K562 (cell line): ENCODE data around the gene A1CF. TPM values are rescaled to one million over a fixed set of nuclear protein-coding genes. Genes with fewer than 3 reads are reported as not detected.

Experiments
- CBX2 ChIP-seq: fragments of 200-600 bp; sonication (generic); IDR thresholded peaks from one replicate; pipeline ENCODE4 v1.6.1; 2012; ENCODE audit warnings: mild to moderate bottlenecking, low read length, inconsistent platforms; ENCODE audit not compliant: insufficient read depth, poor library complexity, severe bottlenecking
- CHCHD3 ChIP-seq: fragments of 250-450 bp; sonication (Bioruptor Pico); IDR thresholded peaks from 2 replicates; pipeline ENCODE4 v2.1.2; 2022; ENCODE audit warnings: mild to moderate bottlenecking
- EP300 ChIP-seq: IDR thresholded peaks from 2 replicates; pipeline ENCODE4 v1.6.1; 2012; ENCODE audit warnings: low read length, improper control_type of control experiment
- ESRRB ChIP-seq: fragments of 250-450 bp; sonication (Bioruptor Pico); IDR thresholded peaks from 2 replicates; pipeline ENCODE4 v1.5.0; 2020; ENCODE audit warnings: mild to moderate bottlenecking, moderate library complexity, borderline replicate concordance
- GABPB1 ChIP-seq: sonication (generic); formaldehyde crosslinking; IDR thresholded peaks from 2 replicates; pipeline ENCODE4 v1.8.0; 2022; ENCODE audit warnings: mild to moderate bottlenecking, missing genetic modification reagents
- HOMEZ ChIP-seq: fragments of 250-450 bp; sonication (Bioruptor Pico); IDR thresholded peaks from 2 replicates; pipeline ENCODE4 v1.4.0; 2020; ENCODE audit warnings: mild to moderate bottlenecking, moderate library complexity
- LARP7 ChIP-seq: fragments of 450-650 bp; IDR thresholded peaks from 2 replicates; pipeline ENCODE4 v1.6.1; 2016
- MCM2 ChIP-seq: fragments of 450-650 bp; IDR thresholded peaks from 2 replicates; pipeline ENCODE4 v1.6.1; 2017; ENCODE audit warnings: low read depth, mild to moderate bottlenecking
- NCOR1 ChIP-seq: fragments of 450-650 bp; IDR thresholded peaks from 2 replicates; pipeline ENCODE4 v1.6.1; 2016; ENCODE audit warnings: mild to moderate bottlenecking, moderate library complexity
- PML ChIP-seq: IDR thresholded peaks from 2 replicates; pipeline ENCODE4 v1.6.1; 2012; ENCODE audit warnings: low read length, inconsistent platforms
- RFX1 ChIP-seq: fragments of 450-650 bp; IDR thresholded peaks from 2 replicates; pipeline ENCODE4 v1.6.1; 2016; ENCODE audit warnings: mild to moderate bottlenecking, moderate library complexity
- SAFB ChIP-seq: fragments of 200-400 bp; formaldehyde crosslinking; IDR thresholded peaks from 2 replicates; pipeline ENCODE4 v1.6.1; 2017; ENCODE audit warnings: low read depth, low read length, borderline replicate concordance
- TAF15 ChIP-seq: fragments of 200-400 bp; formaldehyde crosslinking; IDR thresholded peaks from 2 replicates; pipeline ENCODE4 v1.6.1; 2017; ENCODE audit warnings: mild to moderate bottlenecking, low read depth, low read length, moderate library complexity
- THAP12 ChIP-seq: fragments of 250-450 bp; sonication (Bioruptor Pico); IDR thresholded peaks from 2 replicates; pipeline ENCODE4 v1.9.0; 2021; ENCODE audit warnings: mild to moderate bottlenecking, inconsistent platforms
- U2AF1 ChIP-seq: fragments of 200-400 bp; formaldehyde crosslinking; optimal IDR thresholded peaks from 2 replicates; pipeline ENCODE3; 2017; ENCODE audit warnings: mild to moderate bottlenecking, low read depth, low read length, moderate library complexity
- ZBTB1 ChIP-seq: sonication (generic); formaldehyde crosslinking; IDR thresholded peaks from 2 replicates; pipeline ENCODE4 v1.8.1; 2023; ENCODE audit warnings: missing genetic modification reagents, low read depth, mild to moderate bottlenecking, borderline replicate concordance
- ZNF239 ChIP-seq: fragments of 250-450 bp; sonication (Bioruptor Pico); IDR thresholded peaks from 2 replicates; pipeline ENCODE4 v1.4.0; 2020; ENCODE audit warnings: mild to moderate bottlenecking
- polyA plus RNA-seq, 8 experiments: library from polyadenylated mRNA; depleted of rRNA in 4 of 8; stranded (reverse) in 5 of 8; unstranded in 3 of 8; fragments of >200 nt; fragmentation: Nextera tagmentation in 2 of 8; fragmentation: Illumina TruSeq in 1 of 8; extraction: Ambion mirVana in 2 of 8; extraction: Trizol in 1 of 8; gene quantifications; 2 replicates each; pipeline versions ENCODE4 v1.2.1 to v1.2.3, GENCODE V29; 2011 to 2014; ENCODE audit warnings: inconsistent platforms in 1 of 8, missing spikeins in 1 of 8
- total RNA-seq, 7 experiments: library from RNA; depleted of rRNA in 6 of 7; stranded (reverse); fragments of >200 nt in 6 of 7; fragmentation: Illumina TruSeq in 2 of 7; extraction: Trizol in 2 of 7; gene quantifications; 2 replicates each; pipeline versions ENCODE4 v1.2.1 to v1.2.3, GENCODE V29; 2011 to 2021; ENCODE audit warnings: low replicate concordance in 1 of 7
- TF ChIP-seq, protein P1 (sequence below): fragments of 200-800 bp; sonication (Bioruptor generic); IDR thresholded peaks from 2 replicates; pipeline ENCODE4 v1.6.1; 2016; ENCODE audit warnings: missing genetic modification characterization, missing compliant biosample characterization
- TF ChIP-seq, protein P2 (sequence below), 2 experiments: fragments of 450-650 bp; IDR thresholded peaks; 2 replicates each; pipeline ENCODE4 v1.6.1; 2016

A1CF gene
- total and polyA plus RNA-seq, 9 of the 15 experiments (the other 6 are each of a cell fraction or from before 2014, with no cell fraction given) = 0.11 TPM; not detected in 8

DNA sequence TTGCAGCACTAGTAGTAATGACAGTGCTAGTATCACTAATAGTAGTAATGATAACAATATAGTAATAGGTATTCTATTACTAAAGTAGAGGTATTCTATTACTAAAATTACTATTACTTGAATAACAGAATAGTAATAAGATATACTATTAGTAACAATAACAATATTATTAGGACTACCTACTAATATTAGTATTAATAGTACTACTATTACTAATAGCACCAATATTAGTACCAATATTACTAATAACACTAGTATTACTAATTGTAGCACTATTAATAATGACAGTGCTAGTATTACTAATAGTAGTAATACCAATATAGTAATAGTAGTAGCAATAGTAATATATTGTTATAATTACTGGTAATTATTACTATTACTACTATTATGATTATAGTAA lies 24.1 kb downstream of the A1CF start (continued):
- TF ChIP-seq, protein P1, sequence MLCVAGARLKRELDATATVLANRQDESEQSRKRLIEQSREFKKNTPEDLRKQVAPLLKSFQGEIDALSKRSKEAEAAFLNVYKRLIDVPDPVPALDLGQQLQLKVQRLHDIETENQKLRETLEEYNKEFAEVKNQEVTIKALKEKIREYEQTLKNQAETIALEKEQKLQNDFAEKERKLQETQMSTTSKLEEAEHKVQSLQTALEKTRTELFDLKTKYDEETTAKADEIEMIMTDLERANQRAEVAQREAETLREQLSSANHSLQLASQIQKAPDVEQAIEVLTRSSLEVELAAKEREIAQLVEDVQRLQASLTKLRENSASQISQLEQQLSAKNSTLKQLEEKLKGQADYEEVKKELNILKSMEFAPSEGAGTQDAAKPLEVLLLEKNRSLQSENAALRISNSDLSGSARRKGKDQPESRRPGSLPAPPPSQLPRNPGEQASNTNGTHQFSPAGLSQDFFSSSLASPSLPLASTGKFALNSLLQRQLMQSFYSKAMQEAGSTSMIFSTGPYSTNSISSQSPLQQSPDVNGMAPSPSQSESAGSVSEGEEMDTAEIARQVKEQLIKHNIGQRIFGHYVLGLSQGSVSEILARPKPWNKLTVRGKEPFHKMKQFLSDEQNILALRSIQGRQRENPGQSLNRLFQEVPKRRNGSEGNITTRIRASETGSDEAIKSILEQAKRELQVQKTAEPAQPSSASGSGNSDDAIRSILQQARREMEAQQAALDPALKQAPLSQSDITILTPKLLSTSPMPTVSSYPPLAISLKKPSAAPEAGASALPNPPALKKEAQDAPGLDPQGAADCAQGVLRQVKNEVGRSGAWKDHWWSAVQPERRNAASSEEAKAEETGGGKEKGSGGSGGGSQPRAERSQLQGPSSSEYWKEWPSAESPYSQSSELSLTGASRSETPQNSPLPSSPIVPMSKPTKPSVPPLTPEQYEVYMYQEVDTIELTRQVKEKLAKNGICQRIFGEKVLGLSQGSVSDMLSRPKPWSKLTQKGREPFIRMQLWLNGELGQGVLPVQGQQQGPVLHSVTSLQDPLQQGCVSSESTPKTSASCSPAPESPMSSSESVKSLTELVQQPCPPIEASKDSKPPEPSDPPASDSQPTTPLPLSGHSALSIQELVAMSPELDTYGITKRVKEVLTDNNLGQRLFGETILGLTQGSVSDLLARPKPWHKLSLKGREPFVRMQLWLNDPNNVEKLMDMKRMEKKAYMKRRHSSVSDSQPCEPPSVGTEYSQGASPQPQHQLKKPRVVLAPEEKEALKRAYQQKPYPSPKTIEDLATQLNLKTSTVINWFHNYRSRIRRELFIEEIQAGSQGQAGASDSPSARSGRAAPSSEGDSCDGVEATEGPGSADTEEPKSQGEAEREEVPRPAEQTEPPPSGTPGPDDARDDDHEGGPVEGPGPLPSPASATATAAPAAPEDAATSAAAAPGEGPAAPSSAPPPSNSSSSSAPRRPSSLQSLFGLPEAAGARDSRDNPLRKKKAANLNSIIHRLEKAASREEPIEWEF (CRISPR knock-in tag) = no peak
- TF ChIP-seq ESRRB (CRISPR knock-in tag) = no peak
- TF ChIP-seq, protein P2, sequence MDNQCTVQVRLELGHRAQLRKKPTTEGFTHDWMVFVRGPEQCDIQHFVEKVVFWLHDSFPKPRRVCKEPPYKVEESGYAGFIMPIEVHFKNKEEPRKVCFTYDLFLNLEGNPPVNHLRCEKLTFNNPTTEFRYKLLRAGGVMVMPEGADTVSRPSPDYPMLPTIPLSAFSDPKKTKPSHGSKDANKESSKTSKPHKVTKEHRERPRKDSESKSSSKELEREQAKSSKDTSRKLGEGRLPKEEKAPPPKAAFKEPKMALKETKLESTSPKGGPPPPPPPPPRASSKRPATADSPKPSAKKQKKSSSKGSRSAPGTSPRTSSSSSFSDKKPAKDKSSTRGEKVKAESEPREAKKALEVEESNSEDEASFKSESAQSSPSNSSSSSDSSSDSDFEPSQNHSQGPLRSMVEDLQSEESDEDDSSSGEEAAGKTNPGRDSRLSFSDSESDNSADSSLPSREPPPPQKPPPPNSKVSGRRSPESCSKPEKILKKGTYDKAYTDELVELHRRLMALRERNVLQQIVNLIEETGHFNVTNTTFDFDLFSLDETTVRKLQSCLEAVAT (IDR thresholded peaks at IDR 0.05) = no peak
- no peak for TF ChIP-seq PML
- TF ChIP-seq LARP7 = no peak
- no peak for TF ChIP-seq CHCHD3
- TF ChIP-seq GABPB1 (CRISPR knock-in tag) = no peak
- no peak for TF ChIP-seq EP300
- TF ChIP-seq MCM2 = no peak
- TF ChIP-seq TAF15 = no peak
- TF ChIP-seq SAFB = peak; percentile 81; the same call in 1 of the 2 replicates
- TF ChIP-seq ZNF239 = no peak
- no peak for TF ChIP-seq NCOR1
- TF ChIP-seq THAP12 (CRISPR knock-in tag) = no peak
- TF ChIP-seq U2AF1 = no peak
- TF ChIP-seq HOMEZ = no peak
- no peak for TF ChIP-seq RFX1
- TF ChIP-seq ZBTB1 (CRISPR knock-in tag) = no peak
- TF ChIP-seq CBX2 = no peak
